DMS114 treated with DMSO at 0.1 percent for 48 hours (cell line): ENCODE data around the gene REM1.
"Not testable (repeated sequence)": the region's sequence is repeated elsewhere in the genome, so short reads cannot be mapped to it uniquely, and the experiment has no call there.

Source experiments
- DNase-seq: peaks from one replicate; lab custom pipeline; 2025; ENCODE audit not compliant: unreplicated experiment; lab: John Stamatoyannopoulos, UW

REM1 gene

DNA sequence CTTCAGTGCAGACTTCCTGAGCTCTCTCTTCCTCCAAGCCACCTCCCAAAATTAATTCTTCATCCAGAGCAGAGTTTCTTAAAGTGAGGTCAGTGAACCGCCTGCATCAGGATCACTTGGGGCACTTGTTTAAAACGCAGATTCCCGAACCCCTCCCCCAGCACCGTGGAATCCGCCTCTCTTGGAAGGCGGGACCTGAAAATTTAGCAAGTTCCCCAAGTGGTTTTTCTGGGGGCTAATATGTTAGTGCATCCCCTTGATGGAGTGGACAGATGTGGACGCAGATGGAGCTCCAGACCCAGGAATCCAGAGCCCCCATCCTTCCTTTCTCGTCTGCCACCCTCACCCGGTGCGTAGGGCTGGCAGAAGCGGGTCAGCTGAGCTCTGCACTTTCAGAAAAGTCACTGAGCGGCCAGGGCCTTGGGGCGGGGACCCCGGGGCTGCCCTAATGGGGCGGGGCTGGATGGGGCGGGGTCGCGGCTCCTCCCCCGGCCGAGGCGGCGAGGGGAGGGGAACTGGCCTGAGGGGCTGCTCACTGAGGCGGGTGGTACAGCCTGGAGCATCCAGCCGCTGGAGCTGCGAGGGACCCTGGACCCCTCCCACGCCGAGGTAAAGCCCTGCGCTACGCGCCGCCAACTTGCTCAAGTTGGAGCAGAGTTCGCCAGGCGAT lies at the start of gene REM1, which contains the start of gene DEFB124:
TSS of gene REM1 (plus strand) at position 531 of the 670 bp plus-strand sequence. CDS start 1,158 bp downstream, outside the sequence.
TSS of gene DEFB124 (minus strand) at position 370 of the 670 bp plus-strand sequence. CDS start 2,114 bp downstream, outside the sequence.
- no peak for DNase-seq

DNA sequence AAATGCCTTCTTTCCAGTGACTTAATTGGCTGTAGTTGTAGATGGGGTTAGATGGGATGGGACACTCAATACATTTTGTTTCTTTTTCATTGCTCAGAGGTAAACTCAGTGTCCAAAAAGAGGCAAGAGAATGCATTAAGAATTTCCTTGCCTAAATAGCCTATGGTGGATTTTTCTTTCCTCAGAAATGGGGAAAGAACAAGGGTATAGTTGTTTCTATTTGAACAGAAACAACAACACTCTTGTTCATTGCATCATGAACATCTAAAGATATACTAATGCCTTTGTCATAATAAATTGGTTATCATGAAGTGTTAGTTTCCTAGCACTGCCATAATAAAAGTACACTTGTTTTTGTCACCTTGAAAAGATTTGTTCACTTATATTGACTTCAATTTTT lies 49.3 kb upstream of the REM1 start:
- DNase-seq: no peak

- not testable (repeated sequence) for DNase-seq
Observed at GRCh38 chr20:31426891-31427551, 48.1 kb upstream of the REM1 start.

DNA sequence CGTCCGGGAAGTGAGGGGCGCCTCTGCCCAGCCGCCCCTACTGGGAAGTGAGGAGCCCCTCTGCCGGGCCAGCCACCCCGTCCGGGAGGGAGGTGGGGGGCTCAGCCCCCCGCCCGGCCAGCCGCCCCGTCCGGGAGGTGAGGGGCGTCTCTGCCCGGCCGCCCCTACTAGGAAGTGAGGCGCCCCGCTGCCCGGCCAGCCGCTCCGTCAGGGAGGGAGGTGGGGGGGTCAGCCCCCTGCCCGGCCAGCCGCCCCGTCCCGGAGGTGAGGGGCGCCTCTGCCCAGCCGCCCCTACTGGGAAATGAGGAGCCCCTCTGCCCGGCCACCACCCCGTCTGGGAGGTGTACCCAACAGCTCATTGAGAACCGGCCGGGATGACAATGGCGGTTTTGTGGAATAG lies 47.5 kb upstream of the REM1 start:
- not testable (repeated sequence) for DNase-seq

DNA sequence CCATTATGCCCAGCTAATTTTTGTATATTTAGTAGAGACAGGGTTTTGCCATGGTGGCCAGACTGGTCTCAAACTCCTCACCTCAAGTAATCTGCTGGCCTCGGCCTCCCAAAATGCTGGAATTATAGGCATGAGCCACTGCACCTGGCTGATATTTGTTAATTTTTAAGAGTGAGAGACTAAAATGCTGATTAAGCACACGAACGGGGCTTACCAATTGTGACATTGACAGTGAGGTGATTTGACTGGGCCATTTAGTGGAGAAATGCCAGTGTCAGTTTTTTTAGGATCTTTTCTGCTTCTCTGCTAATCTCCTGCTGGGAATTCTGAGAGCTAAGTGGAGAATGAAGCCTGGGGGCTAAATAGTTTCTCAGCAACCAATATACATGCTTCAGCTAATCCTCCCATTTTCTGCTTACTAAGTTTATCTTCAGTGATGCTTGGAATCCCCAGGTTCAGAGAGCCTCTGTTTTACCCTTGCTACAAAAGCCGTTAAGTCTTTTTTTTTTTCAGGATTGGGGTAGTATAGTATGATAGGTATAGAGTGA lies 44.4 kb upstream of the REM1 start:
- DNase-seq: no peak

DNA sequence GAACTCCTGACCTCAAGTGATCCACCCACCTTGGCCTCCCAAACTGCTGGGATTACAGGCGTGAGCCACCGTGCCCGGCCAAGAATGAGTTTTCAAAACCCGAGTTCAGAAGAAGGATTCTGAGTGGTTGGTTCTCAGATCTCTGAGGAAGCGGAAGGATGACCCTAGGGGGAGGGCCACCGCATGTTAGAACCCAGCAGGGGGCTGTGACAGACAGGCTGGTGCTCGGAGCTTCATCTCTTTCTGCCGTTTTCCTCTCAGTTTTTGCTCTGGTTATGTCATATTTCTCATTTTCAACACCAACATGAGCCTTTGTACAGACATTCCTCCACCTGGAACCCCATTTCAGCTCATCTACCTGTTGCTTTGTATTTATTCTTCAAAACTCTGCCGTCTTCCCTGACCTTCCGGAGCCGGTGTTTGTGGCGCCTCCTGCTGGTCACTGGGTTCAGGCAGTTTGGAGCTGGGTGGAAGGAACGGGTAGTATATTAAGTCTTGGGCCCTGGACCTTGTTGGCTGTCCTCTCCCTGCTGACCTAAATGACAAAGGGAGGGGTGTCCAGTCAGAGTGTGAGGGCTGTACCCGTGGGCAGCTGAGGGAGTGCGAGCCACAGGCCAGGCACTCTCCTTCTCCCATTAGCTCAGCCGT lies 35.0 kb upstream of the REM1 start, which contains the start of gene DEFB123:
TSS of gene DEFB123 (plus strand) at position 621 of the 648 bp plus-strand sequence. CDS start 67 bp downstream, outside the sequence.
- DNase-seq: no peak

GRCh38 chr20:31446084-31446819 lies 28.8 kb upstream of the REM1 start:
- no peak for DNase-seq

DNA sequence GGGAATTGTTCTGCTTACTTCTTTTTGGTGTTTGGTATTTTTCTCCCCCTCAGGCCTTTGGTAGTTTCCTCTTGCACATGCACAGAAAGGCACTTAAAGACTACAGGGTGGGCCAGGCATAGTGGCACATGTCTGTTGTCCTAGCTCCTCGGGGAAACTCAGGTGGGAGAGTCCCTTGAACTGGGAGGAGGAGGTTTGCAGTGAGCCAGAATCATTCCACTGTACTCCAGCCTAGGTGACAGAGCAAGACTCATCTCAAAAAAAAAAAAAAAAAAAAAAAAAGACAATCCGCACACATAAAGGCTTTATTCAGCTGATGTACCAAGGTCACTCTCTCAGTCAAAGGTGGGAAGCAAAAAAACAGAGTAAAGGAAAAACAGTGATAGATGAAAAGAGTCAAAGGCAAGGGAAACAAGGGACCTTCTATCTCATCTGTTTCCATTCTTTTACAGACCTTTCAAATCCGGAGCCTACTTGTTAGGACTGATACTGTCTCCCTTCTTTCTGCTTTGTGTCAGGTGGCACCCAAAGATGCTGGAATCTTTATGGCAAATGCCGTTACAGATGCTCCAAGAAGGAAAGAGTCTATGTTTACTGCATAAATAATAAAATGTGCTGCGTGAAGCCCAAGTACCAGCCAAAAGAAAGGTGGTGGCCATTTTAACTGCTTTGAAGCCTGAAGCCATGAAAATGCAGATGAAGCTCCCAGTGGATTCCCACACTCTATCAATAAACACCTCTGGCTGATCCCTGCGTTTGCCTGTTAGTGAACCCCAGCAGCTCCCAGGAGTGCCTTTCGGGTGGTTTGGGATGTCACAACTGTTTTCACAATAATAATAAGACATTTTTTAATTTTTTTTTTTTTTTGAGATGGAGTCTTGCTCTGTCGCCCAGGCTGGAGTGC lies 25.3 kb upstream of the REM1 start:
- no peak for DNase-seq

GRCh38 chr20:31452575-31452974 lies 22.5 kb upstream of the REM1 start:
- no peak for DNase-seq

- no peak for DNase-seq
Observed at GRCh38 chr20:31454361-31454760, 20.7 kb upstream of the REM1 start.

- not testable (repeated sequence) for DNase-seq
Observed at GRCh38 chr20:31470946-31471345, 4.1 kb upstream of the REM1 start.

GRCh38 chr20:31472395-31473330 lies 2.4 kb upstream of the REM1 start:
- no peak for DNase-seq

GRCh38 chr20:31473331-31474096 lies 1.6 kb upstream of the REM1 start:
- DNase-seq: no peak

DNA sequence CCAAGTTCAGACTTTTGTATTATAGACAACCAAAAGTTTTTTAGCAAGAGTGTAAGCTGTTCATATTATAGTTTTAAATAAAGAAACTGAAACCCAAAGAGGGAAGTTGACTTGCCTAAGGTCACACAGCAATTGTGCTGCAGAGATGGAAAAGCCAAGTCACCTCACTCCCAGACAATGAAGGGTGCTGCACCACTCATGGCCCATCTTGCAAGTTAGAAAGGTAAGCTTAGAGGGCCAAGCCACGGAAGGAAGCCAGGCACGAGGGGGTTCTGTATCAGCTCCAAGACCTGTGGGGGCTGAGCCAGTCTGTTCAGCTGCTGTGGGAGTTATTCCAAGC lies 1.0 kb upstream of the REM1 start:
- DNase-seq: no peak

- DNase-seq: no peak
Observed at GRCh38 chr20:31475472-31476293, 595 bp downstream of the REM1 start.

DNA sequence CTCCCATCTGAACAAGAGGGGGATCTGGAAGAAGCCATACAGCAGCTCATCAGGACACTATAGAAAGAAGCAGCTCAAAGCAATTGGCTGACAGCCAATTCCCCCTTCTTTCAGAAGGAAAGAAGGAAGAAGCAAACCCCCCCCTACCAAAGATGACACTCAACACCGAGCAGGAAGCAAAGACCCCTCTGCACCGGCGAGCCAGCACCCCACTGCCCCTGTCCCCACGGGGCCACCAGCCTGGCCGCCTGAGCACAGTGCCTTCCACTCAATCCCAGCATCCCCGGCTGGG lies 1.2 kb downstream of the REM1 start:
- no peak for DNase-seq

DNA sequence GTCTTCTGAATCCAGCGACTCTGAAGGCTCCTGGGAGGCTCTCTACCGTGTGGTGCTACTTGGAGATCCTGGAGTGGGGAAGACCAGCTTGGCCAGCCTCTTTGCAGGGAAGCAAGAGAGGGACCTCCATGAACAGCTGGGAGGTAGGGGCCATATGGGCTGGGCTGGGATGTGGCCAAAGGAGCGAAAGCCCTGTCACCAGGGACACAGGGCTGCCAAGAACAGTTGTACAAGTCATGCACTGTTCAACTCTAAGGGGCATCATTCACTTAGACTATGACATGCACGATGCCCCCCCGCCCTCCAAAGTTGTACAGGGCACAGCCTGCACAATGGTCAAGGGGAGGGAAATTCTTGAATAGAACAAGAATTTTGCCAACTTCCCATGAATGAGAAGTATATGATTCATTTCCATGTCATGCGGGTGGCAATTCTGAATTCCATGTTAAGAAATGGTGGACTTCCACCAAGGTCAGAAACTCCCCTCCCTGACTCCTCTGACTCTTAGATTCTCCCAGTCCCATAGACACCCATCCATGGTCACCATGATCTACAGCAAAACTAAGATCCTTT lies 1.6 kb downstream of the REM1 start:
- DNase-seq: no peak
